Measurements from ENCODE around the gene COPB2.
"Not testable (repeated sequence)": the region's sequence is repeated elsewhere in the genome, so short reads cannot be mapped to it uniquely, and the experiment has no call there.

Gene COPB2

GRCh38 chr3:139389552-139390368 lies at the start of gene COPB2:
Gene COPB2 (minus strand): TSS chr3:139389647. CDS start chr3:139389550, 97 bp downstream.
- ATAC-seq, result peak; percentile 93 to 96

GRCh38 chr3:139434764-139435307 lies 45.4 kb upstream of the COPB2 start:
- no peak for ATAC-seq

DNA sequence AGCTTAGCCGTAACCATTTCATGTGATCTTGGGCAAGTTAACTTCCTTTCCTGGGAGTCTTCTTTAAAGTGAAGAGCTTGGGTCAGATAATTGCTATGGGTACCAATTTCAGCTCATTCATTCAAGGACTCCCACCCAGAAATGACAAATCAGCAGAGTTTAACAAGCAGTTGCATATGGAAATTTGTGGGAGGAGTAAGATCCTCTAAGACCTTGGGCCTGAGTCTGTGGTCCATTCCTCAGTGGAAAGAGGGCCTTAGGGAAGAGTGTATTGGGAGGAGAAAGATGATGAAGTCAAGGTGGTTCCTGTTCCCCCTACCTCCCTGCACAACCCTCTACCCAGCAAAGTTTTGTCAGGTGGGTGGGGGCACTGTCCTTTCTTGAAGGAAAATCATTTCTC lies 44.8 kb upstream of the COPB2 start:
- ATAC-seq, result no peak

- ATAC-seq, result no peak
Observed at GRCh38 chr3:139433089-139433488, 43.6 kb upstream of the COPB2 start.

DNA sequence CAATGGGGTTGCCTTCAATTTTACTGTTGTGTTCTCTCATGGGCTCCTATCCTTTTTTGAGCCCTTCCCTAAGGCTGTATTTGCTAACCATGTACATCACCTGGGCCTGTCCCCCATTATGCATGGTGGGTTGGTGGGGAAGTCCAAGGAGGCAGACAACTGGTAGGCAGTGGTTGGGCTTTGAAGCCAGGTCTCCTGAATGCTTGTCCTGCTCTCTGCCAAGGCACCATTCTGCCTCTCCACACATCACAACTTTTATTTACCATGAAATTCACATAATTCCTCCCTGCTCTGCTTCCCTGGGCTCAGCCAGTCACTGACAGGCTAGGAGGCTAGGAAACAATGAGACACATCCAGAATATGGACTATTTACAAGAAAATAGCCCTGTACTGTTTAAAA lies 41.0 kb upstream of the COPB2 start:
- no peak for ATAC-seq

DNA sequence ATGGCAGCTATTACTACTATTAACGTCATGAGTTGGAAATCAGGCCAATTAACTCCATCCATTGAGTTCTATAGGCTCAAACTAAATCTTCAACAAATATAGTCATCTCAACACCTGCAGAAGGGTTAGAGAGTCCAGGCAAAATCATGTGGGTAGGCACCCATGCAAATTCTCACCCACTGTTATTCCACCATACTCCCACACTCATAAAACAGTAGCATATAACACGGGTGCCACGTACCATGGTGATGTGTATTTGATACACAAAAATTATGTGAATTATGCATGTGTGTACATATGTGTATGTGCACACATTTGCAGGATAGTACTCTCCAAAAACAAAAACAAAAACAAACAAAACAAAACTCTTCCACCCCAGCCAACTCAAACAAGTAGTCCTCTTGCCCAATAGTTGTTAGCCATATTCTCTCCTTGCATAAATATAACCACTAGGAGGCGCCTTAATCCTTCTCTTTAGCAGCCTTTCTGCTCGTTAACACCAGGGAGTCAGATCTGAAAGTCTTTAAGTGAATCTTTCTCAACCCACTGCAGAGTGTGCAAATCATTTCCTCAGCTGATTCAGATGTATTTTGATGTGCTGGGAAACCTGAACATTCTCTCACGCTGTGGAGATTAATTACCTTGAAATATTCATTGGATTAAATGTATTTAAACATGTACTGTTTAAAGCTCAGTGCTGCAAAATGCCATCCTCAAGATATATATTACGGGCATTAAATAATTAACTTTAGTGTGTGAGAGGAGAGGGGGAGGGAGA lies 38.0 kb upstream of the COPB2 start:
- ATAC-seq, result peak in 1 of 2 donors; percentile 30

DNA sequence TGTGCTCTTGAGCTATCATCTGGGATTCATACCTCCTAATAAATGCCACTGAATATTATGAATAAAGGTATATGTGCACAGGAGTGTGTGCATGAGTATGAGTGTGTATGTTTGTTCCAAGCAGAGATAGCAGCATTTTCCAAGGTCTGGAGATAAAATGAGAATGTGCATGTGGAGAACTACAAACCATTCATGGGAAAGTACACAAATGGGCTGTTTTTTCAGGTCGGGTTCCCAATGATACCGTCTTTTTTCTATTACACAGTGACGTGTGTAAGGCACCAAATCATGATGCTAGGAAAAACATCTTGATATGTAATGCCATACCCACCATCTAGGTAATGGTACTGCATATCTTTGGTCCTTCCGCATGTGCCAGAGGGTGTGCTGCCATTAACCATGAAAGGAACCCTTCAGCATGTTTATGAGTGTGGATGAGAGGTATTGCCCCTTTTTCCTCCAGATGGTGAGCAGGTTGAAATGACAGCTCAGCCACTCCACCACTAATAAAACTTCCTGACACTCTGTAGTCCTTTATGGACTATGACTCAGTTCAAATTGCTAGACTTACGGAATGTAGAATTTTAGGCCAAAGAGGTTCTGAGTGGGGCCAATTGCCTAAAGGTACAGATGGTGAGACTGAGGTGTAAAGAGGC lies 36.4 kb upstream of the COPB2 start:
- ATAC-seq, result no peak

DNA sequence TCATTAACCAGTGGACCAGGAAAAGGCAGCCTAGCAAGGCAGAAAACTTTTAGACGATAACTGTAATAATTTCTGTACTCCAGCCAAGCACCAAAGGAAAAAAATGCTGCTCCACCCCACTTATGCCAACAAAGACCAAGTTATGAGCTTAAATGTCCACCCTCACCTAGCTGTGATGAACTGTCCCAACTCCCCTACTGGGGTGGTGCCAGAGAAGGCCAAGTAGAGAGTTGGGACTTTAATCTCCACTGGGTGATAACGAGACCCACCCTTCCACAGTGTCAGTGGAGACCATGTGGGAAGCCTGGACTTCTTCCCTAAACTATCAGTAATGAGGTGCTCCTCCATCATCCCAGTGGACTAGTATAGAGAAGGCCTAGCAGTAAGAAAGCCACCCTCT lies 33.8 kb upstream of the COPB2 start:
- no peak for ATAC-seq

GRCh38 chr3:139421460-139421859 lies 32.0 kb upstream of the COPB2 start:
- no peak for ATAC-seq

- ATAC-seq, result no peak
Observed at GRCh38 chr3:139421040-139421439, 31.6 kb upstream of the COPB2 start.

DNA sequence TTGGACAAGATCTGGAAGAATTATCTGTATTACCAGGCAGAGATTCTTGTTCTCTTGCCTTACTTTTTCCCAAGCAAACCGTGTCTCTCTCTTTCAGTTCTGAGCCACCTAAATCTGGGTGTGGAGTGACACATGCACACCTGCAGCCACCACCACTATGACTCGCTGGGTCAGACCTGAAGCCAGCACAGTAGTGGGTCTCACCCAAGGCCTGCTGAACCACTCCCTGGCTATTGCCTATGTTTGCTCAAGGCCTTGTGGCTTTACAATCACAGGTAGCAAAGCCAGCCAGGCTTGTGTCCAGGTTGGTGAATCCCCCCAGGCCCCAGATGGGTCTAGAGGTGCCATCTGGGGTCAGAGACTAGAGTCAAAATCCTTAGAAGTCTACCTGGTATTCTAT lies 28.7 kb upstream of the COPB2 start:
- ATAC-seq, result no peak

GRCh38 chr3:139416275-139416674 lies 26.8 kb upstream of the COPB2 start:
- ATAC-seq, result no peak

- no peak for ATAC-seq
Observed at GRCh38 chr3:139414608-139415224, 25.3 kb upstream of the COPB2 start.

DNA sequence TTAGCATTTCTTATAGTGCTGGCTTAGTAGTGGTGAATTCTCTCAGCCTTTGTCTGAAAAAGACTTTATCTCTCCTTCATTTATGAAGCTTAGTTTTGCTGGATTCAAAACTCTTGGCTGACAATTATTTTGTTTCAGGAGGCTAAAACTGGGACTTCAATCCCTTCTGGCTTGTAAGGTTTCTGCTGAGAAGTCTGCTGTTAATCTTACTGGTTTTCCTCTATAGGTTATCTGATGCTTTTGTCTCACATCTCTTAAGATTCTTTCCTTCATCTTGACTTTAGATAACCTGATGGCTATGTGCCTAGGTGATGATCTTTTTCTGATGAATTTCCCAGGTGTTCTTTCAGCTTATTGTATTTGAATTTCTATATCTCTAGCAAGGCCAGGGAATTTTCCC lies 23.4 kb upstream of the COPB2 start:
- ATAC-seq, result not testable (repeated sequence)

DNA sequence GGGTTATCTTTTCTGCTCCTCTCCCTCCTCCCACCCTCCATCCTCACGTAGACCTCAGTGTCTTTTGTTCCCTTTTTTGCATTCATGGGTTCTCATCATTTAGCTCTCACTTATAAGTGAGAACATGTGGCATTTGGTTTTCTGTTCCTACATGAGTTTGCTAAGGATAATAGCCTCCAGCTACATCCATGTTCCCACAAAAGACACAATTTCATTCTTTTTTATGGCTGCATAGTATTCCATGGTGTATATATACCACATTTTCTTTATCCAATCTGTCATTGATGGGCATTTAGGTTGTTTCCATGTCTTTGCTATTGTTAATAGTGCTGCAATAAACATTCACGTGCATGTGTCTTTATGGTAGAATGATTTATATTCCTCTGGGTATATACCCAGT lies 11.7 kb upstream of the COPB2 start:
- ATAC-seq, result not testable (repeated sequence)

GRCh38 chr3:139396707-139397106 lies 7.3 kb upstream of the COPB2 start:
- no peak for ATAC-seq

GRCh38 chr3:139394116-139394515 lies 4.7 kb upstream of the COPB2 start:
- ATAC-seq, result no peak

DNA sequence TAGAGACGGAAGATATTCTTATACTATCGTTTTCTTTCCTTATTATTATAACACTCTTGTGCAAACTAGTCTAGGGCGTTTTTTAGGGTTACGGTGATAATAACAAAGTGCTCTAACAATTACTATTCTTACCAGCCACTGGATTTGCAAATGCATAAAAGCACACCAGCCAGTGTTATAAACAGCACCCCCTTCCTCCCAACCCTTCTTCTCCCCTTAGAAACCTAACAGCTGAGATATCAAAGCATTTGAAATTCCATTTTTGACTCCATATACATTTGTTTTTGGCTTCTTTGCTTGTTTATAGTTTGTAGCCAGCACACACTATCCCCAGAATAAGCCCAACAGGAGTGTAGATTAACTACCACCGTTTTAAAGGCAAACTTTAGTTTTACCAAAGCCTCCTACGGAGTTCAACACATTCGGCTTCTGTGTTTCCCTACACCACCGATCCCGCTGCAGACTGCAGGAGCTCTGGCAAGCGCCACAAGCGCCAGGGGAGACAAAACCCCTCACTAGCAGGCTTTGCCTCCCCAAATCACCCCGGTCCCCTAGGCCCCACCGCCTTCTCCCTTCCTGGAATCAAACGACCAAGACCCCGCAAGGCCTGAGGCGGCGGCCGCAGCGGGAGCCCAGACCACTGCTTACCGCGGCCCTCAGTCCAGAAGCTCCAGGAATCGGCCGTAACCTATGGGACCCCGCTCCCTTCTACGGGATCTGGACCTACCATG lies 461 bp downstream of the COPB2 start:
- ATAC-seq, result peak; percentile 18 to 27

DNA sequence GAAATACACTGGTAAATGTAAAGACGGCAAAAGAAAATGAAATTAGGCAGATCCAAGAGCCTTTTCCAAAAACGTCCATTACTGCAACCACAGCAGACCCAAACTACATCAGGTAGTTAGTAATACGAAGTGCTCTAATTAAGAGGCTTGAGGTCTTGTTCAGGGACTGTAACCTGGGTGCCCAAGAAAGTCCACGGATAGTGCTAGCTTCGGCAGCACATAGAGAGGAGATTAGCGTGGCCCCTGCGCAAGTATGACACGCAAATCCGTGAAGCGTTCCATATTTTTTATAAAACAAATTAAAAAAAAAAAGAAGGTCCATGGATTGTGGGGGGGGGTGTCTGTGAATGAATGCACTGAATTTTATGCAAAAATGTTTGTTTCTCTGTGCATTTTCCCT lies 1.4 kb downstream of the COPB2 start:
- ATAC-seq, result no peak

DNA sequence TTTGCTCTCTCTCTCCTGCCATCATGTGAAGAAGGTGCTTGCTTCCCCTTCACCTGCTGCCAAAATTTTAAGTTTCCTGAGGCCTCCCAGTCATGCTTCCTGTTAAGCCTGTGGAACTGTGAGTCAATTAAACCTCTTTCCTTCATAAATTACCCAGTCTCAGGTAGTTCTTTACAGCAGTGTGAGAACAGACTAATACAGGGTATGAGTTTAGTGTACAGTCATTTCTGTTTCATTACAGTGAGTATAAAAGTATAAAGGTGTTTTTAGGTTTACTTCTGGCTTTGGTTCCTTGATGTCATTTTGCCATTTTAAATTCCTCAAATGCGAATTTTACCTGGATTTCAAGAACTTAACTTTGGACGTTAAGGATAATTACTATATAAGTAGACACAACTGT lies 7.2 kb downstream of the COPB2 start:
- ATAC-seq, result not testable (repeated sequence)

GRCh38 chr3:139380575-139380974 lies 8.9 kb downstream of the COPB2 start:
- ATAC-seq, result no peak
